GM23248 (cell line): ENCODE results near the gene ABHD17A.

Source experiments
- EZH2 ChIP-seq: fragments of 200-600 bp; sonication (generic); IDR thresholded peaks from 2 replicates; pipeline ENCODE4 v1.6.1; 2018; ENCODE audit warnings: antibody characterized with exemption, mild to moderate bottlenecking; ENCODE audit not compliant: insufficient read depth, poor library complexity, severe bottlenecking
- EZH2phosphoT487 ChIP-seq: fragments of 200-600 bp; sonication (generic); IDR thresholded peaks from 2 replicates; pipeline ENCODE4 v1.6.1; 2018; ENCODE audit warnings: antibody characterized with exemption, moderate library complexity, mild to moderate bottlenecking, low read depth; ENCODE audit not compliant: insufficient read depth

- TF ChIP-seq EZH2phosphoT487, result no peak
- no peak for TF ChIP-seq EZH2
Observed at GRCh38 chr19:1828279-1829238, 56.7 kb downstream of the ABHD17A start.
